HT-29 (cell line): ENCODE results near the gene BNIP1. TPM values are rescaled to one million over a fixed set of nuclear protein-coding genes. Genes with fewer than 3 reads are reported as not detected.

Source experiments
- DNase-seq: peaks from one replicate; pipeline ENCODE4 v3.0.0-alpha.2; 2015; ENCODE audit warnings: low spot score
- total RNA-seq: library from RNA; depleted of rRNA; stranded (reverse); fragments of >200 nt; shearing (Covaris generic); gene quantifications from 2 replicates; pipeline ENCODE4 v1.2.3, GENCODE V29; 2014; rRNA removed

The BNIP1 gene
- total RNA-seq, 1 experiment from 2014 or later: 10.0 TPM

- no peak for DNase-seq
These were observed 67.0 kb downstream of the BNIP1 start for GRCh38 chr5:173211284-173211683.

DNA sequence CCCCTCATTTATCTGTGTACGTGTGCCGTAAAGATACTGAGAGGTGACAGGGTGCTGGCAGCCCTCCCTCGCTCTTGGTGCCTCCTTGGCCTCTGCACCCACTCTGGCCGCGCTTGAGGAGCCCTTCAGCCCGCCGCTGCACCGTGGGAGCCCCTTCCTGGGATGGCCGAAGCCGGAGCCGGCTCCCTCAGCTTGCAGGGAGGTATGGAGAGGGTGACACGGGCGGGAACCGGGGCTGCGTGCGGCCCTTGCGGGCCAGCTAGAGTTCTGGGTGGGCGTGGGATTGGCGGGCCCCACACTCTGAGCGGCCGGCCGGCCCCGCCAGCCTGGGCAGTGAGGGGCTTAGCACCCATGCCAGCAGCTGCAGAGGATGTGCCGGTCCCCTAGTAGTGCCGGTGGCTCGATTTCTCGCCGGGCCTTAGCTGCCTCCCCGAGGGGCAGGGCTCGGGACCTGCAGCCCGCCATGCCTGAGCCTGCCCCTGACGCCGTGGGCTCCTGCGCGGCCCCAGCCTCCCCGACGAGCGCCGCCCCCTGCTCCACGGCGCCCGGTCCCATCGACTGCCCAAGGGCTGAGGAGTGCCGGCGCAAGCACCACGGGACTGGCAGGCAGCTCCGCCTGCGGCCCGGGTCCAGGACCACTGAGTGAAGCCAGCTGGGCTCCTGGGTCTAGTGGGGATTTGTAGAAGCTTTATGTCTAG, 69.1 kb downstream of the BNIP1 start:
- DNase-seq: no peak

Other genes starting within 250 kb of the BNIP1 start
- gene RPL26L1, start 185.1 kb upstream of the BNIP1 start, total RNA-seq: 36.6 and 41.9 TPM in 2 replicates
- gene ATP6V0E1, start 160.8 kb upstream of the BNIP1 start, total RNA-seq: 90.3 and 90.5 TPM in 2 replicates
- 3.8 and 6.0 TPM in 2 replicates for gene CREBRF, start 88.2 kb upstream of the BNIP1 start, total RNA-seq
- not detected in 2 replicates for gene NKX2-5, start 90.7 kb downstream of the BNIP1 start, total RNA-seq
- gene STC2, start 183.9 kb downstream of the BNIP1 start, total RNA-seq: not detected in 2 replicates